NB4 (cell line): ENCODE results near the gene DLGAP4.

Experiments used
- CTCF ChIP-seq: IDR thresholded peaks from one replicate; pipeline ENCODE4 v1.5.1; 2012; ENCODE audit warnings: low read depth, low read length
- MAX ChIP-seq: IDR thresholded peaks from 2 replicates; pipeline ENCODE4 v1.6.1; 2011; ENCODE audit warnings: low read depth, low read length
- MYC ChIP-seq: IDR thresholded peaks from 2 replicates; pipeline ENCODE4 v1.6.1; 2011; ENCODE audit warnings: low read depth, low read length
- POLR2A ChIP-seq: IDR thresholded peaks from 2 replicates; pipeline ENCODE4 v1.6.1; 2011; ENCODE audit warnings: mild to moderate bottlenecking; ENCODE audit not compliant: insufficient read length; ENCODE audit errors: extremely low read depth

- TF ChIP-seq POLR2A (no peak), MAX (no peak), CTCF (no peak), MYC (no peak)
Measured at GRCh38 chr20:36519944-36520343, 213.8 kb downstream of the DLGAP4 start.
